H9 (cell line): ENCODE data around the gene ARFGAP1. TPM values are rescaled to one million over a fixed set of nuclear protein-coding genes. Genes with fewer than 3 reads are reported as not detected.

Source experiments
- DNase-seq: peaks from one replicate; pipeline ENCODE4 v3.0.0-alpha.2; 2017
- H2AFZ ChIP-seq: one replicate; pipeline ENCODE4 v1.6.1; 2013; ENCODE audit warnings: mild to moderate bottlenecking, low read length, control low read depth, moderate library complexity
- H2AK5ac ChIP-seq: 2 replicates; pipeline ENCODE4 v1.6.1; 2013; ENCODE audit warnings: low read length, control low read depth, mixed read lengths; ENCODE audit not compliant: insufficient read length
- H2BK120ac ChIP-seq: one replicate; pipeline ENCODE4 v1.6.1; 2013; ENCODE audit warnings: low read depth, mild to moderate bottlenecking, low read length, control low read depth, inconsistent platforms; ENCODE audit not compliant: poor library complexity, severe bottlenecking
- H2BK12ac ChIP-seq: 2 replicates; pipeline ENCODE4 v1.6.1; 2013; ENCODE audit warnings: low read length, control low read depth, mixed read lengths, low read depth; ENCODE audit not compliant: insufficient read length
- H2BK15ac ChIP-seq: 2 replicates; pipeline ENCODE4 v1.6.1; 2013; ENCODE audit warnings: low read depth, low read length, control low read depth
- H2BK20ac ChIP-seq: one replicate; pipeline ENCODE4 v1.6.1; 2013; ENCODE audit warnings: low read depth, mild to moderate bottlenecking, low read length, control low read depth, inconsistent platforms; ENCODE audit not compliant: poor library complexity, severe bottlenecking
- H2BK5ac ChIP-seq: 2 replicates; pipeline ENCODE4 v1.6.1; 2013; ENCODE audit warnings: low read length, control low read depth, mixed read lengths; ENCODE audit not compliant: insufficient read length
- H3K14ac ChIP-seq: 2 replicates; pipeline ENCODE4 v1.6.1; 2013; ENCODE audit warnings: low read length, control low read depth; ENCODE audit not compliant: insufficient read depth
- H3K18ac ChIP-seq: 2 replicates; pipeline ENCODE4 v1.6.1; 2013; ENCODE audit warnings: low read depth, mild to moderate bottlenecking, mixed read lengths, low read length, control low read depth; ENCODE audit not compliant: insufficient read length
- H3K23ac ChIP-seq: 2 replicates; pipeline ENCODE4 v1.6.1; 2013; ENCODE audit warnings: low read length, control low read depth, mixed read lengths, low read depth; ENCODE audit not compliant: insufficient read length
- H3K23me2 ChIP-seq: 2 replicates; pipeline ENCODE4 v1.6.1; 2013; ENCODE audit warnings: low read depth, mild to moderate bottlenecking, mixed read lengths, low read length, control low read depth; ENCODE audit not compliant: insufficient read length, poor library complexity, severe bottlenecking
- H3K27ac ChIP-seq: 2 replicates; pipeline ENCODE4 v1.5.1; 2013; ENCODE audit warnings: low read length, control low read depth, mixed read lengths, low read depth; ENCODE audit not compliant: insufficient read length
- H3K27me3 ChIP-seq: 2 replicates; pipeline ENCODE4 v1.6.1; 2013; ENCODE audit warnings: low read length, control low read depth, inconsistent platforms; ENCODE audit not compliant: insufficient read depth
- H3K4ac ChIP-seq: 2 replicates; pipeline ENCODE4 v1.6.1; 2013; ENCODE audit warnings: low read depth, mild to moderate bottlenecking, control low read depth, inconsistent platforms, low read length, moderate library complexity
- H3K4me1 ChIP-seq: 2 replicates; pipeline ENCODE4 v1.6.1; 2013; ENCODE audit warnings: low read length, control low read depth, inconsistent platforms; ENCODE audit not compliant: insufficient read depth
- H3K4me2 ChIP-seq: 2 replicates; pipeline ENCODE4 v1.6.1; 2013; ENCODE audit warnings: low read length, control low read depth, mixed read lengths; ENCODE audit not compliant: insufficient read length, insufficient read depth
- H3K56ac ChIP-seq: 2 replicates; pipeline ENCODE4 v1.6.1; 2013; ENCODE audit warnings: low read depth, mild to moderate bottlenecking, mixed read lengths, low read length, control low read depth; ENCODE audit not compliant: insufficient read length
- H3K79me1 ChIP-seq: 2 replicates; pipeline ENCODE4 v1.6.1; 2013; ENCODE audit warnings: low read depth, mild to moderate bottlenecking, moderate library complexity, low read length, control low read depth, inconsistent platforms; ENCODE audit not compliant: insufficient read depth, poor library complexity, severe bottlenecking
- H3K79me2 ChIP-seq: 2 replicates; pipeline ENCODE4 v1.6.1; 2013; ENCODE audit warnings: low read length, control low read depth, inconsistent platforms; ENCODE audit not compliant: insufficient read depth
- H3K9ac ChIP-seq: 2 replicates; pipeline ENCODE4 v1.6.1; 2013; ENCODE audit warnings: low read length, control low read depth, mixed read lengths; ENCODE audit not compliant: insufficient read length; ENCODE audit errors: extremely low read depth
- H3K9me3 ChIP-seq: one replicate; pipeline ENCODE4 v1.6.1; 2013; ENCODE audit warnings: low read depth, low read length, inconsistent platforms; ENCODE audit not compliant: control insufficient read depth
- H3T11ph ChIP-seq: one replicate; pipeline ENCODE4 v1.6.1; 2013; ENCODE audit warnings: mild to moderate bottlenecking, low read length, control low read depth, inconsistent platforms
- H4K20me1 ChIP-seq: one replicate; pipeline ENCODE4 v1.6.1; 2013; ENCODE audit not compliant: control insufficient read depth, insufficient read length, insufficient read depth
- H4K5ac ChIP-seq: 2 replicates; pipeline ENCODE4 v1.6.1; 2013; ENCODE audit warnings: low read depth, mild to moderate bottlenecking, mixed read lengths, low read length, control low read depth; ENCODE audit not compliant: insufficient read length
- H4K8ac ChIP-seq: replicated peaks from 2 replicates; pipeline ENCODE4 v1.6.1; 2013; ENCODE audit warnings: low read length, control low read depth, mixed read lengths, low read depth; ENCODE audit not compliant: insufficient read length
- H4K91ac ChIP-seq: 2 replicates; pipeline ENCODE4 v1.6.1; 2013; ENCODE audit warnings: low read depth, mild to moderate bottlenecking, moderate library complexity, mixed read lengths, low read length, control low read depth; ENCODE audit not compliant: insufficient read length
- H3K27ac Mint-ChIP-seq, 3 experiments: 2 replicates in 2 of 3; 3 replicates in 1 of 3; pipeline ENCODE4 v1.8.0; 2020 to 2021; ENCODE audit warnings: mixed read lengths in 3 of 3, mild to moderate bottlenecking in 1 of 3, moderate library complexity in 1 of 3
- H3K27me3 Mint-ChIP-seq: 2 replicates; pipeline ENCODE4 v1.8.0; 2021; ENCODE audit warnings: low read depth, mild to moderate bottlenecking, moderate library complexity, mixed read lengths
- H3K36me3 Mint-ChIP-seq, 3 experiments: 2 replicates in 2 of 3; 3 replicates in 1 of 3; pipeline ENCODE4 v1.8.0; 2020 to 2021; ENCODE audit warnings: low read depth in 3 of 3, mixed read lengths in 3 of 3; ENCODE audit not compliant: insufficient read depth in 1 of 3
- H3K4me1 Mint-ChIP-seq, 2 experiments: 2 replicates each; pipeline ENCODE4 v1.8.0; 2020; ENCODE audit warnings: mixed read lengths in 2 of 2
- H3K4me3 Mint-ChIP-seq, 2 experiments: 2 replicates in 1 of 2; 3 replicates in 1 of 2; pipeline ENCODE4 v1.8.0; 2020 to 2021; ENCODE audit warnings: mild to moderate bottlenecking in 2 of 2, mixed read lengths in 2 of 2, moderate library complexity in 1 of 2
- H3K9me3 Mint-ChIP-seq, 2 experiments: 2 replicates in 1 of 2; 3 replicates in 1 of 2; pipeline ENCODE4 v1.8.0; 2020; ENCODE audit warnings: mild to moderate bottlenecking in 2 of 2, mixed read lengths in 2 of 2, moderate library complexity in 1 of 2
- WGBS: extraction: QIAGEN DNeasy Blood & Tissue Kit; methylation state at CpG from one replicate; pipeline ENCODE4 v1.1.7; 2013; ENCODE audit warnings: missing lambda C conversion rate, low lambda C conversion rate, mixed read lengths; ENCODE audit not compliant: insufficient read length; ENCODE audit errors: extremely low coverage; 5-methylcytosine and 5-hydroxymethylcytosine counted together
- total RNA-seq: library from RNA; stranded (reverse); gene quantifications from 2 replicates; pipeline ENCODE4 v1.2.1, GENCODE V29; 2021
- TF ChIP-seq, protein P1 (sequence below): fragments of 200-600 bp; sonication (generic); conservative IDR thresholded peaks from 3 replicates; pipeline ENCODE4 v1.8.0; 2021; ENCODE audit warnings: antibody characterized with exemption, mild to moderate bottlenecking

The ARFGAP1 gene
- total RNA-seq, 1 experiment from 2014 or later: 114 TPM

DNA sequence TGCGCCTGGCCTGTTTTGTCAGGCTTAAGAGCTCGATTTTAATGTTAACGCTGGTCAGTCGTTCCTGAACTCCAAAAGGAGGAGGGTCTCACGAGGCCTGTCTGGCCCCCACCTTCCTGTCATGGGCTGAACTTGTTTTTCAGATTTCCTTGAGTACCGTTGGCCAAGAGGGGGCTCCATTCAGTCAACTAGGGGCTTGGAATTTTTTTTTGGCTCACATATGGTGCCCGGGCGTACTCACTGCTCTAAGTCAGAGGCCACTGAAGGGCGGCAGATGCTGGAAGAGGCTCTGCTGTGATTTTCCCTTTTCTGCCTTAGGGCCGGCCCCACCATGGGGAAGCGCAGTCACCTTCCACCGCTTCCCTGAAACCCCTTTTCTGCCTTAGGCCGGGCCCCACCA is 43.8 kb upstream of the ARFGAP1 start:
- Histone ChIP-seq H2AK5ac (no peak overlapping the region), H3K56ac (no peak overlapping the region), H3K79me2 (no peaks in the 10 kb centered on the region), H2BK5ac (no peak overlapping the region), H2BK12ac (no peak overlapping the region), H3K23ac (no peak overlapping the region), H3K4ac (no peak overlapping the region), H3K23me2 (no peaks in the 10 kb centered on the region), H4K20me1 (no peaks in the 10 kb centered on the region), H4K8ac (no peak overlapping the region), H3K9me3 (no peaks in the 10 kb centered on the region), H2BK120ac (no peak overlapping the region), H4K5ac (no peak overlapping the region), H4K91ac (no peak overlapping the region), H2BK20ac (no peak overlapping the region), H3K79me1 (no peaks in the 10 kb centered on the region), H2BK15ac (no peak overlapping the region), H3K14ac (no peak overlapping the region; the same call in 1 of the 2 replicates), H2AFZ (no peak overlapping the region), H3K18ac (no peak overlapping the region), H3K27ac (no peak overlapping the region), H3K4me2 (no peak overlapping the region), H3T11ph (no peak overlapping the region), H3K9ac (no peak overlapping the region), H3K4me1 (no peaks in the 10 kb centered on the region; the same call in 1 of the 2 replicates), H3K27me3 (no peaks in the 10 kb centered on the region)
- Mint-ChIP-seq H3K27ac (peak overlapping the region in 1 of 3 experiments; percentile 55; a peak in 2 of 7 replicates), H3K36me3 (no peaks in the 10 kb centered on the region), H3K4me3 (peak overlapping the region in 1 of 2 experiments; percentile 38; a peak in 1 of 5 replicates), H3K9me3 (no peaks in the 10 kb centered on the region; a peak in 1 of 5 replicates), H3K4me1 (peaks cover 29 to 68% of the 10 kb centered on the region in 2 experiments), H3K27me3 (peaks cover 18% of the 10 kb centered on the region)
- no CpG with 5 or more reads among the region's 13 CpGs for WGBS
- TF ChIP-seq, protein P1, sequence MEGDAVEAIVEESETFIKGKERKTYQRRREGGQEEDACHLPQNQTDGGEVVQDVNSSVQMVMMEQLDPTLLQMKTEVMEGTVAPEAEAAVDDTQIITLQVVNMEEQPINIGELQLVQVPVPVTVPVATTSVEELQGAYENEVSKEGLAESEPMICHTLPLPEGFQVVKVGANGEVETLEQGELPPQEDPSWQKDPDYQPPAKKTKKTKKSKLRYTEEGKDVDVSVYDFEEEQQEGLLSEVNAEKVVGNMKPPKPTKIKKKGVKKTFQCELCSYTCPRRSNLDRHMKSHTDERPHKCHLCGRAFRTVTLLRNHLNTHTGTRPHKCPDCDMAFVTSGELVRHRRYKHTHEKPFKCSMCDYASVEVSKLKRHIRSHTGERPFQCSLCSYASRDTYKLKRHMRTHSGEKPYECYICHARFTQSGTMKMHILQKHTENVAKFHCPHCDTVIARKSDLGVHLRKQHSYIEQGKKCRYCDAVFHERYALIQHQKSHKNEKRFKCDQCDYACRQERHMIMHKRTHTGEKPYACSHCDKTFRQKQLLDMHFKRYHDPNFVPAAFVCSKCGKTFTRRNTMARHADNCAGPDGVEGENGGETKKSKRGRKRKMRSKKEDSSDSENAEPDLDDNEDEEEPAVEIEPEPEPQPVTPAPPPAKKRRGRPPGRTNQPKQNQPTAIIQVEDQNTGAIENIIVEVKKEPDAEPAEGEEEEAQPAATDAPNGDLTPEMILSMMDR: peak; percentile 34; the same call in 1 of the 3 replicates
- no peak for DNase-seq
